IMR-90 (cell line): ENCODE data around the gene MSRB1.

ENCODE experiments used
- BHLHE40 ChIP-seq: fragments of 150-350 bp; IDR thresholded peaks from 2 replicates; pipeline ENCODE4 v1.6.1; 2016; ENCODE audit warnings: mild to moderate bottlenecking, low read depth, low read length
- CEBPB ChIP-seq: IDR thresholded peaks from 2 replicates; pipeline ENCODE4 v1.6.1; 2012; ENCODE audit warnings: low read depth, low read length, improper control_type of control experiment
- CTCF ChIP-seq: conservative IDR thresholded peaks from 2 replicates; pipeline ENCODE4 v1.5.1; 2012; ENCODE audit warnings: mild to moderate bottlenecking, low read depth, low read length, improper control_type of control experiment
- FOS ChIP-seq: fragments of 150-350 bp; IDR thresholded peaks from 2 replicates; pipeline ENCODE4 v1.6.1; 2016; ENCODE audit warnings: low read depth, low read length
- MAFK ChIP-seq: IDR thresholded peaks from 2 replicates; pipeline ENCODE4 v1.6.1; 2012; ENCODE audit warnings: low read depth, low read length, improper control_type of control experiment
- MAZ ChIP-seq: IDR thresholded peaks from 2 replicates; pipeline ENCODE4 v1.6.1; 2012; ENCODE audit warnings: low read depth, mild to moderate bottlenecking, low read length, improper control_type of control experiment, moderate library complexity, borderline replicate concordance
- MXI1 ChIP-seq: IDR thresholded peaks from 2 replicates; pipeline ENCODE4 v1.6.1; 2012; ENCODE audit warnings: low read depth, mild to moderate bottlenecking, low read length, moderate library complexity, borderline replicate concordance
- NFE2L2 ChIP-seq: fragments of 150-350 bp; IDR thresholded peaks from 2 replicates; pipeline ENCODE4 v1.6.1; 2016; ENCODE audit warnings: low read depth, mild to moderate bottlenecking, low read length
- POLR2A ChIP-seq: IDR thresholded peaks from 2 replicates; pipeline ENCODE4 v1.6.1; 2012; ENCODE audit warnings: mild to moderate bottlenecking, low read depth, low read length
- RAD21 ChIP-seq: IDR thresholded peaks from 2 replicates; pipeline ENCODE4 v1.6.1; 2012; ENCODE audit warnings: low read length, improper control_type of control experiment
- RFX5 ChIP-seq: IDR thresholded peaks from 2 replicates; pipeline ENCODE4 v1.8.0; 2012; ENCODE audit warnings: low read depth, mild to moderate bottlenecking, low read length, moderate library complexity
- SMC3 ChIP-seq: fragments of 150-350 bp; IDR thresholded peaks from 2 replicates; pipeline ENCODE4 v1.6.1; 2016; ENCODE audit warnings: low read depth, mild to moderate bottlenecking, antibody characterized with exemption, low read length, moderate library complexity
- USF2 ChIP-seq: fragments of 150-350 bp; IDR thresholded peaks from 2 replicates; pipeline ENCODE4 v1.6.1; 2017; ENCODE audit warnings: mild to moderate bottlenecking, antibody characterized with exemption, low read length, low read depth
- TF ChIP-seq, protein P1 (sequence below): fragments of 150-350 bp; IDR thresholded peaks from 2 replicates; pipeline ENCODE4 v1.6.1; 2016; ENCODE audit warnings: low read depth, mild to moderate bottlenecking, low read length, moderate library complexity, borderline replicate concordance

DNA sequence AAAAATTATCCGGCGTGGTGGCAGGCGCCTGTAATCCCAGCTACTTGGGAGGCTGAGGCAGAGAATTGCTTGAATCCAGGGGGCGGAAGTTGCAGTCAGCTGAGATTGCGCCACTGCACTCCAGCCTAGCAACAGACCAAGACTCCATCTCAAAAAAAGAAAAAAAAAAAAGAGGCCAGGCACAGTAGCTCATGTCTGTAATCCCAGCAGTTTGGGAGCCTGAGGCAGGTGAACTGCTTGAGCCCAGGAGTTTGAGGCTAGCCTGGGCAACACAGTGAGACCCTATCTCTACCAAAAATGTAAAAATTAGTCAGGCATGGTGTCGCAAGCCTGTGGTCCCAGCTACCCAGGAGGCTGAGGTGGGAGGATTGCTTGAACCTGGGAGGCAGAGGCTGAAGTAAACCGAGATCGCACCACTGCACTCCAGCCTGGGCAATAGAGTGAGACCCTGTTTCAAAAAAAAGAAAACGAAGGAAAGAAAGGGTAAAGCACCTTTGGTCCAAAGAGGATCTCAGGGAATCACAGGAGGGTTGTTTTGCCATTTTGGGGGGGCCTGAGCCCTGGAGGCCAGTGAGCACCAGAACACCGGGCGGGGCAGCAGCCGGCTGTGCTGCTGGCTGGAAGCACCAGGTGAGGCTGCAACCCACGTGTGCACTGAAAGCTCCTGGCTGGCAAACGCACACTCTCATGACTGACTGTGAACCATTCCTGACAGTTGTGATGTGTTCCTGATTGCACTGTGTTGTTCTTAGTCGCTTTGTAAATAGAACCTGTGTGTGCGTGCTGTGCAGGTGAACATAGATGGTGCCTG, 43.2 kb downstream of the MSRB1 start:
- no peak for TF ChIP-seq CTCF
- no peak for TF ChIP-seq BHLHE40
- TF ChIP-seq RAD21: no peak
- no peak for TF ChIP-seq POLR2A
- no peak for TF ChIP-seq FOS
- TF ChIP-seq NFE2L2: no peak
- TF ChIP-seq CEBPB: no peak
- no peak for TF ChIP-seq USF2
- no peak for TF ChIP-seq RFX5
- no peak for TF ChIP-seq MXI1
- no peak for TF ChIP-seq SMC3
- TF ChIP-seq, protein P1, sequence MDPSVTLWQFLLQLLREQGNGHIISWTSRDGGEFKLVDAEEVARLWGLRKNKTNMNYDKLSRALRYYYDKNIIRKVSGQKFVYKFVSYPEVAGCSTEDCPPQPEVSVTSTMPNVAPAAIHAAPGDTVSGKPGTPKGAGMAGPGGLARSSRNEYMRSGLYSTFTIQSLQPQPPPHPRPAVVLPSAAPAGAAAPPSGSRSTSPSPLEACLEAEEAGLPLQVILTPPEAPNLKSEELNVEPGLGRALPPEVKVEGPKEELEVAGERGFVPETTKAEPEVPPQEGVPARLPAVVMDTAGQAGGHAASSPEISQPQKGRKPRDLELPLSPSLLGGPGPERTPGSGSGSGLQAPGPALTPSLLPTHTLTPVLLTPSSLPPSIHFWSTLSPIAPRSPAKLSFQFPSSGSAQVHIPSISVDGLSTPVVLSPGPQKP: no peak
- TF ChIP-seq MAZ: no peak
- no peak for TF ChIP-seq MAFK
